HG03378 (cell line): ENCODE measurements around the gene RIMBP3B.
"Not testable (repeated sequence)": the region's sequence is repeated elsewhere in the genome, so short reads cannot be mapped to it uniquely, and the experiment has no call there.

Experiments
- ATAC-seq: cut with Tn5 transposase; IDR thresholded peaks from one replicate; pipeline ENCODE4 v1.9.1; 2021; ENCODE audit warnings: mild to moderate bottlenecking, moderate library complexity; ENCODE audit not compliant: unreplicated experiment

The RIMBP3B gene

GRCh38 chr22:21417227-21417746 lies 33.7 kb downstream of the RIMBP3B start, which contains the start of gene HIC2:
Gene HIC2 (plus strand): TSS chr22:21417371. CDS start chr22:21442832, 25,461 bp downstream.
- ATAC-seq, result not testable (repeated sequence)

GRCh38 chr22:21417853-21418252 lies 34.3 kb downstream of the RIMBP3B start:
- not testable (repeated sequence) for ATAC-seq

GRCh38 chr22:21418974-21419638 lies 35.6 kb downstream of the RIMBP3B start:
- not testable (repeated sequence) for ATAC-seq

- not testable (repeated sequence) for ATAC-seq
Observed at GRCh38 chr22:21420180-21420763, 36.7 kb downstream of the RIMBP3B start.

- ATAC-seq, result not testable (repeated sequence)
Observed at GRCh38 chr22:21424084-21424709, 40.6 kb downstream of the RIMBP3B start.

- ATAC-seq, result not testable (repeated sequence)
Observed at GRCh38 chr22:21434378-21435233, 51.1 kb downstream of the RIMBP3B start.

- ATAC-seq, result not testable (repeated sequence)
Observed at GRCh38 chr22:21435998-21436810, 52.7 kb downstream of the RIMBP3B start.

- ATAC-seq, result not testable (repeated sequence)
Observed at GRCh38 chr22:21438013-21438412, 54.5 kb downstream of the RIMBP3B start.
